Middle frontal gyrus (tissue), 1 donor: ENCODE data around the gene RYK.

ENCODE experiments used
- DNase-seq: peaks from one replicate; pipeline ENCODE4 v3.0.0-alpha.2; 2015; ENCODE audit warnings: low spot score; ENCODE audit errors: extremely low spot score

RYK gene

DNA sequence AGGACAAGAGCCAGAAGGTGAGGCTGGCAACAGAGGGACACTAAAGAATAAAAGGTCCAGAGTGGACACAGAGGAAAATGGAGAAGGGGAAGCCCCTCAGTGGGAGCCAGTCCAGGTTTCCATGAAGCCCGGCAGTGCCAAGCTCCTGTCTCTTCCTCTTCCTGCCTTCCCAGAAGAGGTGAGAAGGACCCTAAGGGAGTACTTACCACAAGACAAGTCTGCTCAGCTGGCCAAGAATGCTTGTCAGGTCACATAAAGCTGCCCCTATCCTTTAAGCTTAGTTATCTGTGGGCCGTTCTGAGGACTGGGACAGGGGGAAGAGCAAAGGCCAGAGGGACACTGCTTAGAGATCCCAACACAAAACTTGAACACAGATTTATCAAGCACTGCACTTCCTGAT, 100.2 kb downstream of the RYK start:
- DNase-seq: no peak

GRCh38 chr3:134149286-134149685, 101.4 kb downstream of the RYK start:
- no peak for DNase-seq

DNA sequence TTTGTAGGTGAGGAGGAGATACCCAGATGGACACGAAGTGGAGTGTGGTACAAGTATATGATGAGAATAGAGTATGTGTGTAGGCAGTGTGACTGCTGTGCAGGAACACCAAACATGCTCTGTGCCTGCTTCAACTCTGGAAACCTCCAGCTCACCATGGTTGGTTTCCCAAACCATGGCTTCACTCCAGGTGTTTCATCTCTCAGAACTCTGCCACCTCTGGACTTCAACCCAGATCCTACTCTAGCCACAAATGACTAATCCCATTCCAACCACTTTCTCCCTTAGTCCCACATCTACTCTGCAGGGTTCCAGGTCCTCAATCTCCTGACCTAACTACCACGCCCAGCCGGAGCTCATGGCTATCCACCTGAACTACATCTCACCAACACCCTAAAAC, 102.1 kb downstream of the RYK start:
- no peak for DNase-seq

- DNase-seq: no peak
Measured at GRCh38 chr3:134147411-134147810, 103.2 kb downstream of the RYK start.

- no peak for DNase-seq
Measured at GRCh38 chr3:134146666-134147065, 104.0 kb downstream of the RYK start.

DNA sequence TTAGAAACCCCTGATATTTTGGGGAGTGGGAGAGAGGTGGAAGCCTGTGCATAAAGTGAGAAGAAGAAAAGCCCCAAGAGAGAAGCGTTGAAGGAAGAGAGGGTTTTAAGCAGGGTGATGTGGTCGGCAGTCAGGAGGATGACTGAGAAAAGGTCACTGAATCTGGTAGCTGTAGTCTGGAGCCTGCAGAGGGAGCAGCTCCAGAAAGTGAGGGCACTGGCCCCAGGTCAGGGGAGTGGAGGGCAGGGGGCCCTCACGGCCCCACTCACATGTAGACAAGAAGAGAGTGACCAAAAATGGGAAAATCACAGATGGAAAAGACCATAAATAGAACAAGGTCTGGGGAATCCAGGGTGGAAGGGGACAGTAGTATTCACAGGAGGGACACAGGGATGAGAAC, 105.5 kb downstream of the RYK start:
- no peak for DNase-seq

- DNase-seq: no peak
Measured at GRCh38 chr3:134144694-134145093, 106.0 kb downstream of the RYK start.

DNA sequence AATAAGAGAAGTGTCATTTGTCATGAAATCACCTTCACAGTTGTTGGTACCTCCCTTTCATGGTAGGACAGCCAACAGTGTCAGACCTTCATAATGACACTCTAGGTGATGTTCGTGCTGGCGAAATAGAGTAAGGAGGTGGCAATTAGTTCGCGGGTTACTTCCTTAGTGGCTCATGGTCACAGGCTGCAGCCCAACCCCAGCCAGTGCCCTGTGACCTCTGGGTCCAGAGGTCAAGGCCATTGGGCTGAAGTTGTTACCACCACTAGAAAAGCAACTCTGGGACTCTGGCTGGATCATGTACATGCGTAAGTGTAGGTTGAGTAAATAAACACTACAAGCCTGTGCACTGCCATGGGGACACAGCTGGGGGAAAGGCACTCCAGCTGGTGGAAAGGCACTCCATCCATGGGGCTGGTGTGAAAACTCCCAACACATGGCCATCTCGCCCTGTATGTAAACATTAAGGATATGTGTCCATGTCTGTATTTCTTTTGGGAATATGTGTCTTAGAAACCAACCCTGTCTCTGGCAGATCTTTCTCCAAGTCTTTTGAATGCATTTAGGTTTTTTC, 106.7 kb downstream of the RYK start:
- no peak for DNase-seq

- no peak for DNase-seq
Measured at GRCh38 chr3:134136604-134137003, 114.1 kb downstream of the RYK start.

DNA sequence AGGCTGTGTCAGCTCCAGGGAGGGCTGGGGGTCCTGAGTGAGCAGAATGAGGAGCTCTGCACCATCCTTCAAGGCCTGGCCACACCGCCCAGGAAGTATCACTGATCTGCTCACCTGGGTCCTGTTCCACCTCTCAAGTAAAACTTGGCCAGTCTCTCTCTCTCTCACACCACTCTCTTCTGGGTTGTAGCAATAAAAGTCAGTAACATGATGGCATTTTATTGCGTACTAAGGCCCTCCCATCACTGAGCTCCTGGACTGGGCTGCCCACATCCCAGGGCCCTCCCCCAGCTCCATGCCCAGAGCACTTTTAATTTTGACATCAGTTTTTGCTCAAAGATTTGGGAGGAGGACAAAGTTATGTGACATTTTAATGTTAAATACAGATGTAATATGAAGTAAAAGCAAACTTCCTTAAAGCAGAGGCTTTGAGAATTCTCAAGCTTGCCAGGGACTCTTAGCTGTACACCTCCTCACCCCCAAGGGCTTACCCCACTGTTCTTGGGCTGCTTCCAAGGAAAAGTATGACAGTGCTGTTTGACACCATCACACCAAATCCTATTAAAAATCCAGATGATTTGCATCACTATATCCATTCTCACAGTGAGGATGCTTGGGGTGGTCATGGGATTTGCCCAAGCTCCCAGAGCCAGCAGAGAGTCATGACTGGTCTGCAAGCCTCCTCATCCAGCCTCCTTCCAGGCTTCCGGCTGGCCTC, 115.8 kb downstream of the RYK start:
- DNase-seq: no peak

GRCh38 chr3:134134240-134134639, 116.4 kb downstream of the RYK start:
- no peak for DNase-seq

DNA sequence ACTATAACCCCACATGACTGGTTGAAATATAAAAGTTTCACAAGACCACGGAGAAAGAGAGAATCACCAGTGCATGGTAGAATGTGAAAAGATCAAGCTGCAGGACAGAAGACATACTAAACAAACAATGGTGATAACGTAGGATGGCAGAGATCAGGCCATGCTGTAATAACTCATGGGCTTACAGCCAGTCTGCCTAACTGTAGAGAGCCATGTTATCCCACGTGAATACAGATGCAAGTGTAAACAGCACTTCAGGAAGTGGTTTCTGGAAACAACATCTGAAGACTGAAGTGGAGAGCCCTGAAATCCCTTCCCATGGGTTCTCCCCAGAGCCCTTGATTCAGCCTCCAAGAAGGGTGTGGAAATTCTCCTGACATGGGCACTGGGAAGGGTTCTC, 117.7 kb downstream of the RYK start:
- DNase-seq: no peak

DNA sequence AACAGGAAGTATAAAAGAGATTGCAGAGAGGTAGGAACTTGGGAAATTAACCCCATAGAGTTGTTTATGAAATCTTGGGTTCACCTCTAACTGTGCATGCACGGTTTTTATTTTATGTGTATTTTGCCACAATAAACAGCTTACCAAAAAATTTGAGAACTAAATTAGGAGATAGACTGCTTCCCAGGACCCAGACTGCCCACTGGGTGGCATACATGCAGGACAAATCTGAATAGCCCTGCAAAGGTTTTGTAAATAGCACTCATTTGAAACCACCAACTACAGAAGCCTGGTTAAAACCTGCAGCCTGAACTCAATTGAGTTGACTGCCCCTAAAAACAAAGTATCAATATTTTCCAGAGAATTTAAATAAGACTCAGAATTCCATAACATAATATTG, 124.5 kb downstream of the RYK start:
- no peak for DNase-seq

DNA sequence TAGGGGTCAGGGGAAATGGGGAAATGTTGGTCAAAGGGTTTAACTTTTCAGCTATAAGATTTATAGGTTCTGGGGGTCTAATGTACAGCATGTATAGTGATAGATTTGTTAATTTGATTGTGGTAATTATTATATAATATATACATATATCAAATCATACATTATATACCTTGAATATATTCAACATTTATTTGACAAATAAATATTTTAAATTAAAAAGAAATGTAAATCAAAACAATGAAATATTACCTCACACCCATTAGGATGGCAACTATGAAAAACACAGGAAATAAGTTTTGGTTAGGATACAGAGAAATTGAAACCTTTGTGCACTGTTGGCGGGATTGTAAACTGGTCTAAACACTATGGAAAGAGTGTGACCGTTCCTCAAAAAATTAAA, 135.9 kb downstream of the RYK start:
- DNase-seq: no peak

DNA sequence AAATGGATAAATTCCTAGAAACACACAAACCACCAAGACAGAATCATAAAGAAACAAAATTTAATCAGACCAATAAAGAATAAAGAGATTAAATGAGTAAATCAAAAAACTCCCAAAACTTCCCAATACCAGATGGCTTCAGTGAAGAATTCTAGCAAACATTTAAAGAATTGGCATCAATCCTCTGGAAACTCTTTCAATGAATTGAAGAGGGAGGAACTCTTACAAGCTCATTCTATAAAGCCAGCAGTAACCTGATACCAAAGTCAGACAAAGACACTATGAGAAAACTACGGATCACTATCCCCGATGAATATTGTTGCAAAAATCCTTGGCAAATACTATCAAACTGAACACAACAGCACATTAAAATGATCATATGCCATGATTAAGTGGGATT, 139.0 kb downstream of the RYK start:
- no peak for DNase-seq

- no peak for DNase-seq
Measured at GRCh38 chr3:134110963-134111362, 139.7 kb downstream of the RYK start.
